Measurements from ENCODE around the gene IL1B. TPM values are rescaled to one million over a fixed set of nuclear protein-coding genes. Genes with fewer than 3 reads are reported as not detected.

Gene IL1B
- total RNA-seq, 3 donors from 2014 or later = 8.0 TPM; not detected in 2

- no peaks in the 10 kb centered on the region for H3K9me3 ChIP-seq
- no peaks in the 10 kb centered on the region for H3K36me3 ChIP-seq
- no peak for TF ChIP-seq CTCF (IDR thresholded peaks at IDR 0.05)
- TF ChIP-seq POLR2A (IDR thresholded peaks at IDR 0.05) = no peak
- TF ChIP-seq POLR2AphosphoS5 (IDR thresholded peaks at IDR 0.05) = no peak
- H3K27me3 ChIP-seq = no peaks in the 10 kb centered on the region
- H3K27ac ChIP-seq = no peak overlapping the region
- H3K4me1 ChIP-seq = no peaks in the 10 kb centered on the region
- no peak overlapping the region for H3K4me3 ChIP-seq
- no peak for DNase-seq (ENCODE audit: low spot score in 2 of 2)
- intact Hi-C loops (cut with DNase I; ENCODE audit: low total_unique reads) = no loop called here
Observed at GRCh38 chr2:112795774-112796173, 40.8 kb downstream of the IL1B start.

GRCh38 chr2:112794841-112795240 is 41.7 kb downstream of the IL1B start:
- intact Hi-C loops (cut with DNase I; ENCODE audit: low total_unique reads) = no loop called here
- no peak overlapping the region for H3K4me3 ChIP-seq
- H3K4me1 ChIP-seq = no peaks in the 10 kb centered on the region
- H3K36me3 ChIP-seq = no peaks in the 10 kb centered on the region
- DNase-seq (ENCODE audit: low spot score in 2 of 2) = no peak
- TF ChIP-seq CTCF (IDR thresholded peaks at IDR 0.05) (no peak), POLR2A (IDR thresholded peaks at IDR 0.05) (no peak), POLR2AphosphoS5 (IDR thresholded peaks at IDR 0.05) (no peak)
- H3K27me3 ChIP-seq = no peaks in the 10 kb centered on the region
- H3K27ac ChIP-seq = no peak overlapping the region
- H3K9me3 ChIP-seq = no peaks in the 10 kb centered on the region

- Histone ChIP-seq H3K27ac (no peak overlapping the region), H3K9me3 (no peaks in the 10 kb centered on the region), H3K27me3 (no peaks in the 10 kb centered on the region), H3K4me3 (no peak overlapping the region), H3K4me1 (no peaks in the 10 kb centered on the region), H3K36me3 (no peaks in the 10 kb centered on the region)
- no peak for DNase-seq (ENCODE audit: low spot score in 2 of 2)
- intact Hi-C loops (cut with DNase I; ENCODE audit: low total_unique reads) = no loop called here
- TF ChIP-seq CTCF (IDR thresholded peaks at IDR 0.05) = no peak
- TF ChIP-seq POLR2AphosphoS5 (IDR thresholded peaks at IDR 0.05) = peak in 1 of 3 donors; percentile 73
- no peak for TF ChIP-seq POLR2A (IDR thresholded peaks at IDR 0.05)
Observed at GRCh38 chr2:112794131-112794733, 42.3 kb downstream of the IL1B start.

GRCh38 chr2:112793449-112793978 is 43.1 kb downstream of the IL1B start:
- no peak for DNase-seq (ENCODE audit: low spot score in 2 of 2)
- H3K27ac ChIP-seq = peak overlapping the region in 1 of 2 donors; percentile 27
- no peaks in the 10 kb centered on the region for H3K9me3 ChIP-seq
- H3K36me3 ChIP-seq = no peaks in the 10 kb centered on the region
- H3K4me1 ChIP-seq = no peaks in the 10 kb centered on the region
- TF ChIP-seq POLR2A (IDR thresholded peaks at IDR 0.05) (no peak), POLR2AphosphoS5 (IDR thresholded peaks at IDR 0.05) (no peak), CTCF (IDR thresholded peaks at IDR 0.05) (no peak)
- H3K27me3 ChIP-seq = no peaks in the 10 kb centered on the region
- no peak overlapping the region for H3K4me3 ChIP-seq
- intact Hi-C loops (cut with DNase I; ENCODE audit: low total_unique reads) = no loop called here

GRCh38 chr2:112792419-112792818 is 44.2 kb downstream of the IL1B start:
- Histone ChIP-seq H3K36me3 (no peaks in the 10 kb centered on the region), H3K27ac (no peak overlapping the region), H3K9me3 (no peaks in the 10 kb centered on the region), H3K27me3 (no peaks in the 10 kb centered on the region), H3K4me3 (no peak overlapping the region), H3K4me1 (no peaks in the 10 kb centered on the region)
- no peak for DNase-seq (ENCODE audit: low spot score in 2 of 2)
- TF ChIP-seq CTCF (IDR thresholded peaks at IDR 0.05) = no peak
- no peak for TF ChIP-seq POLR2AphosphoS5 (IDR thresholded peaks at IDR 0.05)
- no peak for TF ChIP-seq POLR2A (IDR thresholded peaks at IDR 0.05)
- intact Hi-C loops (cut with DNase I; ENCODE audit: low total_unique reads) = no loop called here

Data from breast epithelium (tissue), 4 donors.